ENCODE data around the gene USP12. TPM values are rescaled to one million over a fixed set of nuclear protein-coding genes. Genes with fewer than 3 reads are reported as not detected.

Gene USP12
- total RNA-seq, 2 experiments from 2014 or later, result 19.3 to 19.8 TPM

- Mint-ChIP-seq H3K4me3 (no peak overlapping the region), H3K27ac (no peak overlapping the region), H3K4me1 (ENCODE audit: low read depth) (peaks cover 27% of the 10 kb centered on the region), H3K36me3 (ENCODE audit: low read depth) (no peaks in the 10 kb centered on the region), H3K9me3 (ENCODE audit: insufficient read depth) (no peaks in the 10 kb centered on the region), H3K27me3 (ENCODE audit: low read depth) (no peaks in the 10 kb centered on the region)
- DNase-seq, result no peak
- ATAC-seq, result no peak
- ChIA-PET POLR2A (interaction anchor here (1.4 kb wide), 1 partner anchor 10 kb away, joined by 4 read pairs; no protein-coding TSS in a partner anchor), CTCF (no interaction called here)
Observed at GRCh38 chr13:27055526-27055925, 116.1 kb downstream of the USP12 start.

DNA sequence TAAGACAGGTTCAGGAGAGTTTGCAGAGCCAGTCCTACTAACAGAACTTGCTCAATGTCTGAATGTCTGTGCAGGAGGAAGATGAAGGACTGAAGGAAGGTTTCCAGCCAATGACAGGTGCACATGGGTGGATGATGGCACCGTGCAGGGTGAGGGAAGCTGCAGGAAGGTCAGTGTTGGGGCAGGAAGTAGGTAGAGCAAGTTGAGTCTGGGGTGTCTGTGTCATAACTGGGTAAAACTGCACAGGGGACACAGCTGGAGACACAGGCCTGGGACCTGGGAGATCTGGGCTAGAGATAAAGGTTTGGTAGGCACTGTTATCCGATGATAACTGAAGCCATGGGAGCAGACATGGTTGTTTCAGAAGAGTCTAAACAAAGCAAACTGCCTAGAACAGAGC is 116.9 kb downstream of the USP12 start:
- Mint-ChIP-seq H3K9me3 (ENCODE audit: insufficient read depth) (no peaks in the 10 kb centered on the region), H3K4me1 (ENCODE audit: low read depth) (peaks cover 27% of the 10 kb centered on the region), H3K4me3 (no peak overlapping the region), H3K36me3 (ENCODE audit: low read depth) (no peaks in the 10 kb centered on the region), H3K27ac (peak overlapping the region; percentile 43), H3K27me3 (ENCODE audit: low read depth) (no peaks in the 10 kb centered on the region)
- DNase-seq (no peak), ATAC-seq (peak; percentile 15)
- POLR2A ChIA-PET, result interaction anchor here (1.4 kb wide), 1 partner anchor 10 kb away, joined by 4 read pairs; no protein-coding TSS in a partner anchor
- CTCF ChIA-PET, result no interaction called here

- ChIA-PET POLR2A (interaction anchor here (1.1 to 1.4 kb wide), 2 partner anchors 9 kb away, joined by 3 to 4 read pairs; no protein-coding TSS in a partner anchor), CTCF (interaction anchor here (0.7 to 1.3 kb wide), 2 partner anchors 9 to 45 kb away, joined by 3 to 4 read pairs; no protein-coding TSS in a partner anchor)
- DNase-seq (no peak), ATAC-seq (peak; percentile 23)
- Mint-ChIP-seq H3K4me1 (ENCODE audit: low read depth) (peaks cover 27% of the 10 kb centered on the region), H3K4me3 (no peak overlapping the region), H3K36me3 (ENCODE audit: low read depth) (no peaks in the 10 kb centered on the region), H3K27ac (peak overlapping the region; percentile 46), H3K9me3 (ENCODE audit: insufficient read depth) (no peaks in the 10 kb centered on the region), H3K27me3 (ENCODE audit: low read depth) (no peaks in the 10 kb centered on the region)
Observed at GRCh38 chr13:27053902-27054595, 117.6 kb downstream of the USP12 start.

DNA sequence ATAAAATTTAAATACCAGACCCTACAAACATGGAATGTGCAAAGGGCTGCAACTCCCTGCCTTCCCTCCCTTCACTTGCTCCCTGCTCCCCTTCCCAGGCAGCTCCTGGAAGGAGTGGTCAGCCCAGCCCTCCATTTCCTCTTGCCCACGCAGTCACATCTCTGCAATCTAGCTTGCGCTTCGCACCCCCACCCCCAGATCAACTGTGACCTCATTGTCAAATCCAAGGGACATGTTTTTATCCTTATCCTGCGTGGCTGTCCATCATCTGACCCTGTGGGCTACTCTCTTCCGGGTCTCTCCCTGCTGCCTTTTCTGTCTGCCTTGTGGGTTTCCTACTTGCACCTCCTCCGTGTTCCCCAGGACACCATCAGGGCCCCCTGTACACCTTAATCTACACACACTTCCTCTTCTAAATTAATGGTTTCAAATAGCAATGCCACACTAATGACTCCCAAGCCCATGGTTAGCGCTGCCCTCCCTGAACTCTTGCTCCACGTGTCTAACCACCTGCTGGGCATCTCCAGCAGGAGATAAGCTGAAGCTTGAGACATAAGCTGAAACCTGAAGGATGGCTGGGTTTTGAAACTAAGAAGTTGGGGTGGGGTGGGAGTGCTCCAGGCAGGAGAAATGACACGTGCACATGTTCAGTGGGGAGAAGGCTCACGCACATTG is 118.3 kb downstream of the USP12 start:
- POLR2A ChIA-PET, result interaction anchor here (1.1 kb wide), 1 partner anchor 9 kb away, joined by 3 read pairs; no protein-coding TSS in a partner anchor
- peak overlapping the region; percentile 46 for H3K27ac Mint-ChIP-seq
- ATAC-seq, result no peak

DNA sequence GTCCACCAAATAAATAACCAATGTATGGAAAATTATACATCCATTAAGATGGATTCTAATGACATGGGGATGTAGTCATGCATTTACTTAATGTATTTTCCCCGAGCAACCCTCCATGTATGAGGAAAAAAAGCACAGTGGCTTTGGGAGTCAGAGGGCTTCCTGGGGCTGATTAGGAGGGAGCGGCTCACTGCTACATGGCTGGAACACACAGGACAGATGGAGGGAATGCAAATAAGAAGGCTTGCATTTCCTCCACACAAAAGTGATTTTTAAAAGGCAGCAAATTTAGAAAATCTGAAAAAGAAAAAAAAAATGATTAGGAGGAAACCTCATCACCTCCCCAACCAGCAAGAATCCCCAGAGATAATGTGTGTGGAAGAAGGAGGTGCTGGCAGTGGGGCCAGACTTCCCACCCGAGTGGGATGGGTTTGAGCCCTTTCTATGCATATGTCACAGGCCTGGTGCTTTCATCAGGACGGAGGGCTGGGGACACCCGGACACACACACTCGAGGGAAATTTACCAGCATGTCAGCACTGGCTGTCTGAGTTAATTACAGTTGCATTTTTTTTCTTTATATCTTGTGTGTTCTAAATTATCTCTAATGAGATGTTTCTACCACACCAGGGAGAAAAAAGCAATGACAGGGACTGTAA is 118.9 kb downstream of the USP12 start:
- DNase-seq (no peak), ATAC-seq (no peak)
- Mint-ChIP-seq H3K4me1 (ENCODE audit: low read depth) (peaks cover 27% of the 10 kb centered on the region), H3K27me3 (ENCODE audit: low read depth) (no peaks in the 10 kb centered on the region), H3K4me3 (no peak overlapping the region), H3K27ac (no peak overlapping the region), H3K9me3 (ENCODE audit: insufficient read depth) (no peaks in the 10 kb centered on the region), H3K36me3 (ENCODE audit: low read depth) (no peaks in the 10 kb centered on the region)
- POLR2A ChIA-PET, result interaction anchor here (1.1 kb wide), 1 partner anchor 8 kb away, joined by 3 read pairs; no protein-coding TSS in a partner anchor
- CTCF ChIA-PET, result no interaction called here

More for the DNA sequence above, 118.3 kb downstream of the USP12 start:
- H3K4me1 Mint-ChIP-seq (ENCODE audit: low read depth), result peaks cover 27% of the 10 kb centered on the region
- CTCF ChIA-PET, result interaction anchor here (0.7 to 1.3 kb wide), 2 partner anchors 8 to 44 kb away, joined by 3 to 4 read pairs; no protein-coding TSS in a partner anchor
- H3K36me3 Mint-ChIP-seq (ENCODE audit: low read depth), result no peaks in the 10 kb centered on the region
- DNase-seq, result no peak
- H3K27me3 Mint-ChIP-seq (ENCODE audit: low read depth), result no peaks in the 10 kb centered on the region
- no peak overlapping the region for H3K4me3 Mint-ChIP-seq
- H3K9me3 Mint-ChIP-seq (ENCODE audit: insufficient read depth), result no peaks in the 10 kb centered on the region

DNA sequence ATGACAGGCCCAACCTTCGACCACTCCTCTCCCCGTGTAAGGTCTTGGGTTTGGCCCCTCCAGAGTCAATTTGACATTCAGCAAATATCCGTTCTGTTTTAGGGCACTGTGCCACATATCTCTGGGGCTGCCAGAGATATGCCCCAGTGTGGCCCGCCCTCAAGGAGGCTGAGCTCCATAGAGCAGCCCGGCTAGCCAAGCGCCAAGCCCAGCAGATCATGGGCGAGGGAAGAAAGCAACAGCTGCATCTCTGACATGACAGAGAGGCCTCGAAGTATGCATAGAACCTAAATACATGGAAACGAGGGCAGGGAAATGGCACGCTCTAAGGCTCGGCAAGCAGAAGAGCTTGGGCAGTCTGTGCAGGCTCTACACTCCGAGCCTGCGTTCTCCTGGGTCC is 124.5 kb downstream of the USP12 start:
- Mint-ChIP-seq H3K9me3 (ENCODE audit: insufficient read depth) (no peaks in the 10 kb centered on the region), H3K27ac (peak overlapping the region; percentile 94), H3K4me1 (ENCODE audit: low read depth) (peaks cover 40% of the 10 kb centered on the region), H3K36me3 (ENCODE audit: low read depth) (no peaks in the 10 kb centered on the region), H3K27me3 (ENCODE audit: low read depth) (no peaks in the 10 kb centered on the region), H3K4me3 (no peak overlapping the region)
- ChIA-PET POLR2A (no interaction called here), CTCF (interaction anchor here (1.0 kb wide), 1 partner anchor 62 kb away, joined by 4 read pairs; no protein-coding TSS in a partner anchor)
- ATAC-seq (no peak), DNase-seq (no peak)

GRCh38 chr13:27044837-27045570 is 126.6 kb downstream of the USP12 start:
- ATAC-seq, result peak; percentile 93
- CTCF ChIA-PET, result interaction anchor here (1.0 to 1.8 kb wide), 4 partner anchors 9 to 209 kb away, joined by 3 to 4 read pairs (median 4); no protein-coding TSS in a partner anchor

DNA sequence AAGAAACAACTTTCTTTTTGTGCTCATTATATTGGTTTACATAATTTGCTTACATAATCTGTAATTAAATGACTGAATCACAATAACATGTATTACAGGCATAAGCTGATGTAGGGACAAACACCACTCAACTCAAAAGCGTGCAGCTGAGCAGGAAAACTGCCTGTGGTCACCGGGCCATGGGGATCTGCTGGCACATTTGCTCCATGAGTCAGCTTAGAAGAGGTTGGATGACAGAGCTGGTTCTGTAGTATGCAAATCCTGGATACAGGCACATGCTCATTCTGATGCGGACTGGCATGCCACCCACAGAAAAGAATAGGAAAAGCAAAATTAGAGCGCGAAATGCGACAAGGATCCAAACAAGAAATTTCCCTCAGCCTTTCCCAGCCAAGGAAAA is 128.6 kb downstream of the USP12 start:
- Mint-ChIP-seq H3K36me3 (ENCODE audit: low read depth) (no peaks in the 10 kb centered on the region), H3K27ac (peak overlapping the region; percentile 44), H3K9me3 (ENCODE audit: insufficient read depth) (no peaks in the 10 kb centered on the region), H3K27me3 (ENCODE audit: low read depth) (peaks cover 1% of the 10 kb centered on the region), H3K4me3 (no peak overlapping the region), H3K4me1 (ENCODE audit: low read depth) (peaks cover 40% of the 10 kb centered on the region)
- ChIA-PET CTCF (no interaction called here), POLR2A (no interaction called here)
- DNase-seq (no peak), ATAC-seq (no peak)

More at GRCh38 chr13:27044837-27045570, 126.6 kb downstream of the USP12 start:
- H3K4me1 Mint-ChIP-seq (ENCODE audit: low read depth), result peaks cover 40% of the 10 kb centered on the region
- POLR2A ChIA-PET, result interaction anchor here (0.7 to 1.6 kb wide), 7 partner anchors 8 to 212 kb away, joined by 3 to 6 read pairs (median 4); no protein-coding TSS in a partner anchor
- H3K9me3 Mint-ChIP-seq (ENCODE audit: insufficient read depth), result no peaks in the 10 kb centered on the region
- no peaks in the 10 kb centered on the region for H3K27me3 Mint-ChIP-seq (ENCODE audit: low read depth)
- peak; percentile 68 for DNase-seq
- peak overlapping the region; percentile 56 for H3K4me3 Mint-ChIP-seq
- no peaks in the 10 kb centered on the region for H3K36me3 Mint-ChIP-seq (ENCODE audit: low read depth)
- peak overlapping the region; percentile 94 for H3K27ac Mint-ChIP-seq

- no peaks in the 10 kb centered on the region for H3K9me3 Mint-ChIP-seq (ENCODE audit: insufficient read depth)
- DNase-seq (no peak), ATAC-seq (no peak)
- no peak overlapping the region for H3K4me3 Mint-ChIP-seq
- H3K4me1 Mint-ChIP-seq (ENCODE audit: low read depth), result peaks cover 30% of the 10 kb centered on the region
- H3K27ac Mint-ChIP-seq, result no peak overlapping the region
- ChIA-PET POLR2A (no interaction called here), CTCF (interaction anchor here (0.7 kb wide), 1 partner anchor 13 kb away, joined by 3 read pairs; no protein-coding TSS in a partner anchor)
- no peaks in the 10 kb centered on the region for H3K36me3 Mint-ChIP-seq (ENCODE audit: low read depth)
- H3K27me3 Mint-ChIP-seq (ENCODE audit: low read depth), result peaks cover 8% of the 10 kb centered on the region
Observed at GRCh38 chr13:27041341-27041740, 130.3 kb downstream of the USP12 start.

DNA sequence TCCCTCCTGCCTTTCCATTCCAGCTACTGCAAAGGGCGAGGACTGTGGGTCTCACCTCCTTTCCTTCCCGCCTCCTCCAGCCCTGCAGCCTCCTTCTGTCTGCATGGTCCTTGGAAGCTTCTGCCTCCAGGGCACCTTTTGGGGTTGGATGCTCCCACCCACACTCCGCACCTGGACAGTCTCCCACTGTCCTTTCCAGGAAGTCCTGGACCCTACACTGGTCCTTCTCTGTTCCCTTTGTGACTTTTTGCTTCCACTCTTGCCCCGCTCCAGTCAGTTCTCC is 130.8 kb downstream of the USP12 start:
- Mint-ChIP-seq H3K9me3 (ENCODE audit: insufficient read depth) (no peaks in the 10 kb centered on the region), H3K4me1 (ENCODE audit: low read depth) (peaks cover 24% of the 10 kb centered on the region), H3K27ac (no peak overlapping the region), H3K36me3 (ENCODE audit: low read depth) (no peaks in the 10 kb centered on the region), H3K27me3 (ENCODE audit: low read depth) (peaks cover 12% of the 10 kb centered on the region), H3K4me3 (no peak overlapping the region)
- ATAC-seq (no peak), DNase-seq (no peak)
- ChIA-PET CTCF (no interaction called here), POLR2A (no interaction called here)

- no peaks in the 10 kb centered on the region for H3K9me3 Mint-ChIP-seq (ENCODE audit: insufficient read depth)
- H3K27me3 Mint-ChIP-seq (ENCODE audit: low read depth), result peaks cover 14% of the 10 kb centered on the region
- H3K4me1 Mint-ChIP-seq (ENCODE audit: low read depth), result peaks cover 16% of the 10 kb centered on the region
- ATAC-seq, result no peak
- no peak for DNase-seq
- no peak overlapping the region for H3K27ac Mint-ChIP-seq
- no peaks in the 10 kb centered on the region for H3K36me3 Mint-ChIP-seq (ENCODE audit: low read depth)
- ChIA-PET CTCF (no interaction called here), POLR2A (no interaction called here)
- H3K4me3 Mint-ChIP-seq, result no peak overlapping the region
Observed at GRCh38 chr13:27039171-27039701, 132.4 kb downstream of the USP12 start.
